ENCODE measurements around the gene ASIC3. TPM values are rescaled to one million over a fixed set of nuclear protein-coding genes. Genes with fewer than 3 reads are reported as not detected.

ASIC3 gene
- total RNA-seq, 4 donors from 2014 or later: 1.3 to 2.9 (median 2.1) TPM

DNA sequence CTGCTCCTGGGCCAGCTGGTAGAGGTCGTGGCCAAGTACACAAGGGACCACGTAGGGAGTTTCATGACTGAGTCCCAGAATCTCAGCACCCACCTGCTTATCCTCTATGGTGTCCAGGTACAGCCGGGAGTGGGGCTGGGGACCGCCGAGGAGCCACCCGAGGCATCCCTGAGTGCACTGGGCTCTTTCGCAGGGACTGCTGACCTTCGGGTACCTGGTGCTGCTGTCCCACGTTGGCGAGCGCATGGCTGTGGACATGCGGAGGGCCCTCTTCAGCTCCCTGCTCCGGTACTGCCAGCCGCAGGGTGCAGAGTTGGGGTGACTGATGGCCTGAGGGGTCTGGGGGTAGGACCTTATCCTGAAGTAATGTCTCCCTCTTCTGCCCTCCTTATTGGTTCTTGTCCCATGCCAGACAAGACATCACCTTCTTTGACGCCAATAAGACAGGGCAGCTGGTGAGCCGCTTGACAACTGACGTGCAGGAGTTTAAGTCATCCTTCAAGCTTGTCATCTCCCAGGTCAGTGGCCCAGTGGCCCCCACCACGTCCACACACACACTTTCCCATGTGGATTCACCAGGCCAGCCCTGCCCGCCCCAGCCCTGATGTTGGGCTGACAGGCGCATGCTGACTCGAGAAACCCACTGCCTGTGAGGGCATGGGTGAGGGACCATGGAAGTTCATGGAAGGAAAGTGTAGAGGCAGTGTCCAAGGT, 13.9 kb upstream of the ASIC3 start:
- TF ChIP-seq EP300 (IDR thresholded peaks at IDR 0.05): no peak
- TF ChIP-seq POLR2AphosphoS5 (IDR thresholded peaks at IDR 0.05): no peak
- no peak for TF ChIP-seq POLR2A (IDR thresholded peaks at IDR 0.05; ENCODE audit: low read depth)
- TF ChIP-seq, protein P1, sequence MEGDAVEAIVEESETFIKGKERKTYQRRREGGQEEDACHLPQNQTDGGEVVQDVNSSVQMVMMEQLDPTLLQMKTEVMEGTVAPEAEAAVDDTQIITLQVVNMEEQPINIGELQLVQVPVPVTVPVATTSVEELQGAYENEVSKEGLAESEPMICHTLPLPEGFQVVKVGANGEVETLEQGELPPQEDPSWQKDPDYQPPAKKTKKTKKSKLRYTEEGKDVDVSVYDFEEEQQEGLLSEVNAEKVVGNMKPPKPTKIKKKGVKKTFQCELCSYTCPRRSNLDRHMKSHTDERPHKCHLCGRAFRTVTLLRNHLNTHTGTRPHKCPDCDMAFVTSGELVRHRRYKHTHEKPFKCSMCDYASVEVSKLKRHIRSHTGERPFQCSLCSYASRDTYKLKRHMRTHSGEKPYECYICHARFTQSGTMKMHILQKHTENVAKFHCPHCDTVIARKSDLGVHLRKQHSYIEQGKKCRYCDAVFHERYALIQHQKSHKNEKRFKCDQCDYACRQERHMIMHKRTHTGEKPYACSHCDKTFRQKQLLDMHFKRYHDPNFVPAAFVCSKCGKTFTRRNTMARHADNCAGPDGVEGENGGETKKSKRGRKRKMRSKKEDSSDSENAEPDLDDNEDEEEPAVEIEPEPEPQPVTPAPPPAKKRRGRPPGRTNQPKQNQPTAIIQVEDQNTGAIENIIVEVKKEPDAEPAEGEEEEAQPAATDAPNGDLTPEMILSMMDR (IDR thresholded peaks at IDR 0.05): no peak
- no peak for DNase-seq (ENCODE audit: extremely low spot score)
- no peaks in the 10 kb centered on the region for H3K9me3 ChIP-seq
- H3K27ac ChIP-seq (replicated peaks in 1 of 4): no peak overlapping the region
- H3K4me1 ChIP-seq: peaks cover 15 to 25% (median 18%) of the 10 kb centered on the region in 4 donors
- H3K36me3 ChIP-seq: peaks cover 24 to 69% (median 40%) of the 10 kb centered on the region in 4 donors
- no peak overlapping the region for H3K4me3 ChIP-seq
- 93% methylated on average over 8 of the region's 21 CpGs for WGBS
- H3K27me3 ChIP-seq: no peaks in the 10 kb centered on the region
- intact Hi-C loops (cut with DNase I): no loop called here

DNA sequence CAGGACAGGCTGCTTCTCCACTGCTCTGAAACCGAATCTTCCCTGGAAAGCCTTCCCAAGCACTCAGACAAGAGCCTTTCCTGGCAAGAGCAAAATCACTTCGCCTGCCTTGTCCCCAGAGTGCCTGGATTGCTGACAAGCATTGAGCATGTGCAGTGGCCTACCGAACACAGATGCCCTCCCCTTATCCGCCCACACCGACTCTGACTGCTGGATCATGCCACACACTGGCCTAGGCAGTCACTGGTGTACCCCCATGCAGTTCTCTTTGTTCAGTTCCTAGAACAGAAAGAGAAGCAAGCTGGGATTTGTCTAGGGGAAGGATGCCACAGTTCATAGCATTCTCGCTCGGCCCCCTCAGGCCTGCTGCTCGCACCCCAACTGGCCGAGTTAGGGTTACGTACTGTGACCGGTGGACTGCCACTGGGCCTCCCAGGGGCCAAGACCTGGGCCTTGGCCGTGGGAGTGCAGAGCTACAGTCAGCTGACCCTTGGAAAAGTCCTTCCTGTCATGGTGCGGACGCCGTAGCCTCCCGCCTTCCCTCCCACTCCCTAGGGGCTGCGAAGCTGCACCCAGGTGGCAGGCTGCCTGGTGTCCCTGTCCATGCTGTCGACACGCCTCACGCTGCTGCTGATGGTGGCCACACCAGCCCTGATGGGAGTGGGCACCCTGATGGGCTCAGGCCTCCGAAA, 13.2 kb upstream of the ASIC3 start:
- WGBS: 85% methylated on average over 18 of the region's 21 CpGs
- H3K36me3 ChIP-seq: peaks cover 24 to 69% (median 40%) of the 10 kb centered on the region in 4 donors
- H3K27me3 ChIP-seq: no peaks in the 10 kb centered on the region
- H3K4me1 ChIP-seq: peaks cover 17 to 24% (median 18%) of the 10 kb centered on the region in 4 donors
- no peak for DNase-seq (ENCODE audit: extremely low spot score)
- no peak overlapping the region for H3K4me3 ChIP-seq
- TF ChIP-seq EP300 (IDR thresholded peaks at IDR 0.05): no peak
- TF ChIP-seq, protein P1 (IDR thresholded peaks at IDR 0.05): no peak
- no peak for TF ChIP-seq POLR2A (IDR thresholded peaks at IDR 0.05; ENCODE audit: low read depth)
- TF ChIP-seq POLR2AphosphoS5 (IDR thresholded peaks at IDR 0.05): no peak
- intact Hi-C loops (cut with DNase I): no loop called here
- H3K9me3 ChIP-seq: no peaks in the 10 kb centered on the region
- H3K27ac ChIP-seq (replicated peaks in 1 of 4): no peak overlapping the region

DNA sequence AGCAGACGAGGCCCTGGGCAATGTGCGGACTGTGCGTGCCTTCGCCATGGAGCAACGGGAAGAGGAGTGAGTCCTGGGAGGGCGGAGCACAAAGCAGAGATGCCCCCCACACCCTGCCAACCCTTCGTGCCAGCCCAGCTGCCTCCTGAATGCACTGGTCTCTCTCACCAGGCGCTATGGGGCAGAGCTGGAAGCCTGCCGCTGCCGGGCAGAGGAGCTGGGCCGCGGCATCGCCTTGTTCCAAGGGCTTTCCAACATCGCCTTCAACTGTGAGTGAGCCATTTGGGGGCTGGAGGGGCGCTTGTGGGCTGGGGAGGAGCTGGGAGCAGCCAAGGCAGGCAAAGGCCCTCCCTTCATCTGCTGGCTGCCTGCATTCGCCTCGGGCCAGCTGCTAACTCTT, 12.4 kb upstream of the ASIC3 start:
- Histone ChIP-seq H3K27ac (replicated peaks in 1 of 4) (no peak overlapping the region), H3K4me3 (no peak overlapping the region), H3K4me1 (peaks cover 17 to 19% (median 18%) of the 10 kb centered on the region in 4 donors), H3K27me3 (no peaks in the 10 kb centered on the region), H3K36me3 (peaks cover 24 to 72% (median 42%) of the 10 kb centered on the region in 4 donors), H3K9me3 (no peaks in the 10 kb centered on the region)
- no peak for DNase-seq (ENCODE audit: extremely low spot score)
- TF ChIP-seq, protein P1 (IDR thresholded peaks at IDR 0.05): no peak
- TF ChIP-seq POLR2A (IDR thresholded peaks at IDR 0.05; ENCODE audit: low read depth) (no peak), EP300 (IDR thresholded peaks at IDR 0.05) (no peak), POLR2AphosphoS5 (IDR thresholded peaks at IDR 0.05) (no peak)
- WGBS: 93% methylated on average over 8 of the region's 17 CpGs
- intact Hi-C loops (cut with DNase I): no loop called here

DNA sequence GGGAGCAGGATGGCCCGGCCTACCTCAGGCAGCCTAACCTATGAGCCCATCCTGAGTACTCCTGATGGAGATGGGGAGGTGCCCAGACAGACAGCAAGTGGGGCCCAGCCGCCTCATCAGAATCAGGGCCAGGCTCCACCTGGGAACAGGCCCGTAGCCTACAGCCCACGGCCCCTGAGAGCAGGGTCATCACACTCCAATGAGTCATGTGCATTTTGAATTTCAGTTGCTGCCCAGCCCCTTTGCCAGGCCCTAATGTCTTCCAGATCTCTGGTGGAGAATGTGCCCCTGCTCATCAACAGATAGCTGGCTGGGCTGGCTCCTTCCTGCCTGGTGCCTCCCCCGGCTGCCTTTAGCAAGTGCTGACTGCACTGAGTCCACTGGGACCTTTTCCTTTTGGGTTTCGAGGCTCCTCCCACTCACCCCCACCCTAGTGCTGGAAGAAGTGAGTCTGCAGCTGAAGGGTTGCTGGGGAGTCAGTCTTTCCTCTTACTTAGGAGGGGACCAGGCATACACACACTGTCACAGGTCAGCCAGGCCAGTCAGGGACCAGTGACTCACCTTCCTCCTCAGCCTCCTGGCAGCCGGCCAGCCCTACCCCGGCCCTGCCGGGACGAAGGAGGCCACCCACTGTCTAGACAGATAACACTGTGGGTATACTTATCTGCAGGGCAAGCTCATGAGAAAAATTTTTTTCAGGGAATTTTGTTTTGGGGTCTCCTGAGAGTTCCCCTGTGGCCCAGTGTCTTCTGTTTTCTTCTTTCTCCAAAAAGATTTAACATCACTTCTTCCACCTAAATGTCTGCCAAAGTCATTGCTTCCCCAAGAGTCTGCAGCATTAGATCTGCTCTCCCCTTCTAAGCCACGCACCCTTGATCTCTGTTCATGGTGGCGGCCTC, 9.1 kb upstream of the ASIC3 start:
- intact Hi-C loops (cut with DNase I): no loop called here
- Histone ChIP-seq H3K4me3 (no peak overlapping the region), H3K27ac (replicated peaks in 1 of 4) (peak overlapping the region; percentile 22 to 50 (median 28)), H3K36me3 (peaks cover 24 to 78% (median 63%) of the 10 kb centered on the region in 4 donors), H3K27me3 (no peaks in the 10 kb centered on the region), H3K9me3 (no peaks in the 10 kb centered on the region), H3K4me1 (peaks cover 17 to 19% (median 18%) of the 10 kb centered on the region in 4 donors)
- WGBS: 36% methylated on average over 12 of the region's 12 CpGs
- DNase-seq (ENCODE audit: extremely low spot score): no peak
- TF ChIP-seq POLR2AphosphoS5 (IDR thresholded peaks at IDR 0.05) (peak; percentile 48 to 53), EP300 (IDR thresholded peaks at IDR 0.05) (no peak)

All from esophagus muscularis mucosa (tissue), 4 donors.